ENCODE results near the gene SCPEP1.

Gene SCPEP1

DNA sequence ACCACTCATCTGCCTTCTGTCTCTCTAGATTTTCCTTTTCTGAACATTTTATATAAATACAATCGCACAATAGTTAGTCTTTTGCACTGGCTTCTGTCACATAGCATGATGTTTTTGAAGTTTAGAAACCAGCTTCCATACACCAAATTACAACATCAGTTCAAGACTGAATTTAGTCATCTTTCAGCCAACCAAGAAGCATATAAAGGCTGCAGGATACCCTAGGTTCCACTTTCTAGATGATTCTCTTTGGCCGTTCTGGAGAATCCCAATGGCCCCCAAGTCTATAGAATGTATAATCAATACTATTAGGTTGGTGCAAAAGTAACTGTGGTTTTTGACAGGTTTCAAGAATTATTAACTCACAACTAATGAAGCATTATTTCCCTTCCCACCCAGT is 19.4 kb downstream of the SCPEP1 start:
- in situ Hi-C loops (cut with HindIII; ENCODE audit: low sequenced_read_pairs), result no loop called here

DNA sequence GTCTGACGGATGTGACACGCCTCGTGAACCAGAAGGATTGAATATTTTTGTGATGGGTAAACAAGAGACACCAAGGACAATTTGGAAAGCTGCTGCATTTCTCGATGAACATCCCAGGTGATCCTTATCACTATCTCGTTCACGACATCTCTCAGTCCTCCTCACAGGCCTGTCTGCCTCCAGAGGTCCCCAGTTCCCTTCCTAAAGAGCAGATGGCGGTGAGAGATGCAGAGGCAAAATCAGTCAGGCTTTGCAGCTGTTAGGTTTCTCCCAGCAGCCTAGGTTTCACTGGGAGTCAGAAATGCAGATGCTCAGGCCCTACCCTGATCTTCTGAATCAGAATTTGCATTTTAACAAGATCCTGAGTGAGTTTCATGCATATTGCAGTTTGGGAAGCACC is 23.6 kb downstream of the SCPEP1 start:
- in situ Hi-C loops (cut with HindIII; ENCODE audit: low sequenced_read_pairs), result no loop called here

DNA sequence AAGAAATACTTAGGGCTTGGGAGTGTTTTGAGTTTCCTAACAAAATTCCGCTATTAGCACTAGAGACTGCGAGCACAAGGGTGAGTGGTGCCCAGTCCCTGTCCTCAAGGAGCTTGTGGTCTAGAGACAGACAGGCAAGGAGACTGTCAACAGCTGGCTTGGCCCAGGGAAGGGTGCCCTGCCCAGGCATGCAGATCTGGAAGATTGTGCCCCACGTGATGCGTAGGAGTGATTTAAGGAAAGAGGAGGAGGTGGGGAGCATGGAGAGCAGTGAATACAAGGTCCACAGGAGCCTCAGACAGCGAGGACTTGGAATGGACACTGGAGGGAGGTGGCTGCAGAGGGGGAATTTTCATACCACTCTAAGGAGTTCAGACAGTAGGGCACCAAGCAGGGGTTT is 25.0 kb downstream of the SCPEP1 start:
- in situ Hi-C loops (cut with HindIII; ENCODE audit: low sequenced_read_pairs), result no loop called here

- in situ Hi-C loops (cut with HindIII; ENCODE audit: low sequenced_read_pairs), result no loop called here
These were observed 27.1 kb downstream of the SCPEP1 start for GRCh38 chr17:57004944-57005579.

GRCh38 chr17:57006040-57006439 is 28.1 kb downstream of the SCPEP1 start:
- in situ Hi-C loops (cut with HindIII; ENCODE audit: low sequenced_read_pairs), result no loop called here

DNA sequence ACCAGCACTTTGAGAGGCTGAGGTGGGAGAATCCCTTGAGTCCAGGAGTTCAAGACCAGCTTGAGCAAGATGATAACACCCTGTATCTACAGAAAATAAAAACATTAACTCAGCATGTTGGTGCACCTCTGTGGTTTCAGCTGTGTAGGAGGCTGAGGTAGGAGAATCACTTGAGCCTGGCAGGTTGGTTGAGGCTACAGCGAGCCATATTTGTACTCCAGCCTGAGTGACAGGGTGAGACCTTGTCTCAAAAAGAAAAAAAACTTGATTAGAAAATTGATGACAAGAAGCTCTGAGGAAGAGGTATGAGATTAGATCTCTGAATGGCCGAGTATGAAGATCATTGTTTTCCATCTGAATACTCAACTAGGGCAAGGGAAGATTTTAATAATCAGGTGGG is 31.0 kb downstream of the SCPEP1 start:
- in situ Hi-C loops (cut with HindIII; ENCODE audit: low sequenced_read_pairs), result no loop called here

GRCh38 chr17:57009737-57010445 is 32.0 kb downstream of the SCPEP1 start:
- in situ Hi-C loops (cut with HindIII; ENCODE audit: low sequenced_read_pairs), result no loop called here

- in situ Hi-C loops (cut with HindIII; ENCODE audit: low sequenced_read_pairs), result no loop called here
These were observed 32.6 kb downstream of the SCPEP1 start for GRCh38 chr17:57010487-57010886.

- in situ Hi-C loops (cut with HindIII; ENCODE audit: low sequenced_read_pairs), result no loop called here
These were observed 33.6 kb downstream of the SCPEP1 start for GRCh38 chr17:57011491-57012015.

GRCh38 chr17:57016071-57016763 is 38.3 kb downstream of the SCPEP1 start:
- in situ Hi-C loops (cut with HindIII; ENCODE audit: low sequenced_read_pairs), result no loop called here

GRCh38 chr17:57016764-57017116 is 38.8 kb downstream of the SCPEP1 start:
- in situ Hi-C loops (cut with HindIII; ENCODE audit: low sequenced_read_pairs), result no loop called here

- in situ Hi-C loops (cut with HindIII; ENCODE audit: low sequenced_read_pairs), result no loop called here
These were observed 39.7 kb downstream of the SCPEP1 start for GRCh38 chr17:57017625-57018024.

DNA sequence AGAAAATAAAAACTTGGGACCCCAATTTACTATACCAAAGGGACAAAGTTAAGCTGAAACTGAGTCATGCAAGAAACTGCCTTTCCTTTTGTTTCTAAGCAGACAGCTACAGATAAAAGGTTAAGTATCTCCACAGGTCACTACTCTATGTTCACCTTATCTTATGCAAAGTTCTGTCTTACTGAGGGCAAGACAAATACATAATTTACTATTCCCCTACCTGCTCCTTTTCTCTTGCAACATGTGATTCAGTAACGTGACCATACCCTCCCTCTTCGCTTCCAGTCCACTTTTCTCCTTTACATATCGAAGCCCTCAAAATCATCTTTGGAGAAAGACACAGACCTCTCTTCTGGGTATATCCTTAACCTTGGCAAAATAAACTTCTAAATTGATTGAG is 42.3 kb downstream of the SCPEP1 start:
- in situ Hi-C loops (cut with HindIII; ENCODE audit: low sequenced_read_pairs), result no loop called here

DNA sequence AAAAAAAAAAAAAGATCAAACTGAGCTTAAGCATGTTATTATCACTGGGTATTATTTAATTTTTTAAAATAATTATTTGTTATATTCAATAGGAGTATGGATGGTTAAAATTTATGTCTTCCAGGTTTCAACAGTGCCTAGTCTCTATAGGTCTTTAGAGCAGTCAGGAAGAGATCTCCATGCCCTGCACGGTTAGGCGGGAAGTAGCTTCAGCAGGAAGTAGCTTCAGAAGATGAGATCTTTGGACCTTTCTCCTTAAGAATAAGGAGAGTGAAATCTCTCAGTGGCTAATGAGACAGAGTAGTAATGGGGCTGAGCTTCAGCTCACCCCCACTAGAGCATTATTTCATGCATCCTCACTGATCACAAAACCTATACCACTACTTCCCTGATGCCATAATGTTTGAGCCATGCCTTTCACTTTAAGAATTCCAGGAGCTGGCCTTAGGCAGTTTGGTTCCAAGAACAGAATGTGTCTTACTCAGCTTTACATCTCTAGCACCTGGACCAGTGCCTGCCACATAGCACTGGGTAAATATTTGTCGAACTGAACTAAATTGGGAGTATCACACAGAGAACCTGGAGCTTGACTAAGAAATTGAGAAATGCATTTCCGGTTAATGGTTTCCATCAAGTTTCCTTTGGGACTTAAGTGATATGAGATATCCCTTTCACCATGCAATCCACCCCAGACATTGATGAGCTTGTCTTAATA is 43.5 kb downstream of the SCPEP1 start:
- in situ Hi-C loops (cut with HindIII; ENCODE audit: low sequenced_read_pairs), result no loop called here

DNA sequence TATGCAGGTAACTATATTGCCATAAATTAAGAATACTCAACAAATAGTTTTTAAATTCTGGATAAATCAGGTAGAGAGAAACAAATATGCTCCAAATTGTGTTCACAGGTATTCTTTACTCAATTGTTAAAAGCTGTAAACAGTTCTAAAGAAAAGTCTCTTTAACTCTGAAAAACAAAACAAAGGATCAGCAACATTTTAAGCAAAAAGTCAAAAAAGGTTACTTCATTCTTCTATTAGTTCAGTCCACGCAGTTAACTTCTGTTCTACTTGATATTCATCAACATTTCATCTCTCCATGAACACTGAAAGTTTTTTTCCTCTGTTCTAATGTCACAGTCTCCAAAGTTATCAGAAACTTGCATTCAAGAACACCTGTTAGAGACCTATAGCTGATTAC is 47.9 kb downstream of the SCPEP1 start:
- in situ Hi-C loops (cut with HindIII; ENCODE audit: low sequenced_read_pairs), result no loop called here

DNA sequence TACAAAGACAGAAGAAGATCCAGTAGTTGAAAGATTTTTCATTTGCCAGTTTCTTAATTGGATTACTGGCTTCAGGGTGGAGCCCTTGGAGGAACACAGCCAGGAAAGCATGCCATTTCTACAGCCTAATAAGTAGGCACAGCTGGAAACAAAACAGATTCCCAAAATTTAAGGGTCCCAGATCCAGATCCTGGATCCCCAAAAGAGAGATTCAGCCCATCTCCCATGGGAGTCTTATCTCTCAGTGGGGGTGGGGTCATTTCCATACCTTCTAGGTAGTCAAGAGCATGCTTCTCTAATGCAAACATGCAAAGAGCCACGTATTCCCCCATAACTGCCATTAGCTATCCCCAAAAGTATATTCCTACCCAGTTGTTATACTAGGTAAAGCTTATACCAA is 49.9 kb downstream of the SCPEP1 start:
- in situ Hi-C loops (cut with HindIII; ENCODE audit: low sequenced_read_pairs), result no loop called here

GRCh38 chr17:57032343-57032742 is 54.4 kb downstream of the SCPEP1 start:
- in situ Hi-C loops (cut with HindIII; ENCODE audit: low sequenced_read_pairs), result no loop called here

- in situ Hi-C loops (cut with HindIII; ENCODE audit: low sequenced_read_pairs), result no loop called here
These were observed 55.4 kb downstream of the SCPEP1 start for GRCh38 chr17:57033296-57033695.

DNA sequence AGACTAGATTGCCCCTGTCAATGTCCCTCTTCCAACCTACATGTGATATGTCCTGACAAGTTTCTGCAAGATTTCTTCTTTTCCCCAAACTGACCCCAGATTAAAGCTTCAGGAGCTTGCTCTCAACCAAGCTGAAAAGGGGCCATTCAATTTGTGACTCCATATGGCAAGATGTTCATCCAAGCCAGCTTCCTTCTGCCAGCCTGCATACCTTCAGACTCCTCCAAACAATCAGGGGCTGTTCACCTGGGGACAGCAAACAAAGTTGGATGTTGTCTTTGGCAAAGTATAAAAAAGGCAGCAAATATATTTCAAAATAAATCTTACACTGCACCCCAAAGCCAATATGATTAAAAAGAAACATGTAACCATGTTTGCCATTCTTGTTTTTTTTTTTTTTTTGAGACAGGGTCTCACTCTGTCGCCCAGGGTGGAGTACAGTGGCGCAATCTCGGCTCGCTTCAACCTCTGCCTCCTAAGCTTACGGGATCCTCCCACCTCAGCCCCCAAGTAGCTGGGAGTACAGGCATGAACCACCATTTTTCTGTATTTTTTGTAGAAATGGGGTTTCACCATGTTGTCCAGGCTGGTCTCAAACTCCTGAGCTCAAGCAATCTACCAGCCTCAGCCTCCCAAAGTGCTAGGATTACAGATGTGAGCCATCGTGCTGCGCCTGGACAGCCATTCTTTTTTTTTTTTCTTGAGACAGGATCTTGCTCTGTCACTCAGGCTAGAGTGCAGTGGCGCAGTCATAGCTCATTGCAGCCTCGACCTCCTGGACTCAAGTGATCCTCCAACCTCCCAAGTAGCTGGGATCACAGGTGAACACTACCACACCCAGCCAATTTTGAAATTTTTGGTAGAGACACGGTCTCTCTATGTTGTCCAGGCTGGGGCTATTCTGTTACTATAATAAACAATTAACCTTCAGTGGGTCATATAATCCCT is 57.1 kb downstream of the SCPEP1 start:
- in situ Hi-C loops (cut with HindIII; ENCODE audit: low sequenced_read_pairs), result no loop called here

DNA sequence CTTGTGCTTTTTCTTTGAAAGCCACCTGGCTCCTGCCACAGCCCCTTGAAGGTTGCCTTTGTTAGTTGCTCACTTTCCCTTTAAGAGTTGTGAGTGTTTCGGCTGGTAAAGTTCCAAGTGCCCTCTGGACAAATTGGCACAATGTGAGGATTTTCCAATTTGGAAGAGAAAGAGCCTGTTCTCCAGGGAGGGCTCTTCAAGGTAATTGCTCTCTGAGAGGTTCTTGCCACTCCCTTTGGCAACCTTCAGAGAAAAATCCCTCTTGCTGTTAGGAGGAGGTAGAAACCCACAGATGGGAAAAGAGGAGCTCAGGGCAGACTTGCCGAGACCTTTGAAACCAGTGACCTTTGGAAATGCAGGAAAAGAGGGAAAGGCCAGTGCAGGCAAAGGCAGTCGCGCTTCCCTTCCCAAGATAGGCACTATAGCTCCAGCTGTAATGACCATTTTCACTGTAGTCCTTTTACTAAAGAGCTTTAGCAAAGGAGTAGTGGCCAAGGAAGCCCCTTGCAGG is 58.1 kb downstream of the SCPEP1 start:
- in situ Hi-C loops (cut with HindIII; ENCODE audit: low sequenced_read_pairs), result no loop called here

Measured in endothelial cell of hepatic sinusoid (primary cell).